HG02870 (cell line): ENCODE data around the gene CTAGE6.
"Not testable (repeated sequence)": the region's sequence is repeated elsewhere in the genome, so short reads cannot be mapped to it uniquely, and the experiment has no call there.

Source experiments
- ATAC-seq: cut with Tn5 transposase; IDR thresholded peaks from one replicate; pipeline ENCODE4 v1.9.1; 2021; ENCODE audit warnings: mild to moderate bottlenecking, moderate library complexity; ENCODE audit not compliant: unreplicated experiment

Gene CTAGE6

DNA sequence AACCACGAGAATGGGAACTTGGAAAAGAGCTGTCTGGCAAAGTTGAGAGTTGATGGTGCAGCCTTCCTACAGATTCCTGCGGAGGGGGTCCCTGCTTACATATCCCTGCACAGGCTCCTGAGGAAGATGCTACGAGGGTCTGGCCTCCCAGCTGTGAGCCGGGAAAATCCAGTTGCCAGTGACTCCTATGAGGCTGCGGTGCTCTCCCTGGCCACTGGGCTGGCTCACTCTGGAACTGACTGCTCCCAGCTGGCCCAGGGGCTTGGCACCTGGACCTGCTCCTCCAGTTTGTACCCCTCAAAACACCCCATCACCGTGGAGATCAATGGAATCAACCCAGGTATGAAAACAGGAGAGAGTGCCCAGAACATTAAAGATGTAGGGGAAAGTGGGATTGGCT is 37.2 kb downstream of the CTAGE6 start:
- not testable (repeated sequence) for ATAC-seq

DNA sequence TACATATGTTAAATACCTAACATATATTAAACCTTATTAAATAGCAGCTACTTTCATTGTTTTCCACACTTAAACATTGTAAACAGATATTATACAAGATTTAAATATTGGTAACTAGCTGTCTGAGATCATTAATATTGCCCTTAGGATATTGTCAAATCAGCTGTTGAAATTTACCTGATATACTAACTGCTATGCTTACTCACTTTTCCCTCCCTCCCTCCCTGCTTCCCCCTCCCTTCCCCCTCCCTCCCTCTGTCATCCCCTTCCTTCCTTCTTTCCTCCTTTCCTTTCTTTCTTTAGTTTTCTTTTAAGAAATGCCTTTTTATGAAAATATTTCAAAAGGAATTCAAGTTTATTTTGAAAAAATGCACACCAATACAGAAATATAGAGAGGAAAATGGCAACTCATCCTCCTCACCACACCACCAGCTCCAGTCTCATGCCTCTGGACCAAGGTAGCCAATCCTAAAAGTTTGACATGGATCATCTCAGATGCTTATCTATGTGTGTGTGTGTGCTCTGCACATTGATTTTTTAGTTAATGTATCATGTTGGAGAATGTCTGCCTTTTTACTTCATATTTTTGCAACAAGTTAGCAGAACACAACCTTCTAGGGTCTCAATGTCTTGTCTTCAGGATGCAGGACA is 41.8 kb downstream of the CTAGE6 start:
- ATAC-seq, result not testable (repeated sequence)

DNA sequence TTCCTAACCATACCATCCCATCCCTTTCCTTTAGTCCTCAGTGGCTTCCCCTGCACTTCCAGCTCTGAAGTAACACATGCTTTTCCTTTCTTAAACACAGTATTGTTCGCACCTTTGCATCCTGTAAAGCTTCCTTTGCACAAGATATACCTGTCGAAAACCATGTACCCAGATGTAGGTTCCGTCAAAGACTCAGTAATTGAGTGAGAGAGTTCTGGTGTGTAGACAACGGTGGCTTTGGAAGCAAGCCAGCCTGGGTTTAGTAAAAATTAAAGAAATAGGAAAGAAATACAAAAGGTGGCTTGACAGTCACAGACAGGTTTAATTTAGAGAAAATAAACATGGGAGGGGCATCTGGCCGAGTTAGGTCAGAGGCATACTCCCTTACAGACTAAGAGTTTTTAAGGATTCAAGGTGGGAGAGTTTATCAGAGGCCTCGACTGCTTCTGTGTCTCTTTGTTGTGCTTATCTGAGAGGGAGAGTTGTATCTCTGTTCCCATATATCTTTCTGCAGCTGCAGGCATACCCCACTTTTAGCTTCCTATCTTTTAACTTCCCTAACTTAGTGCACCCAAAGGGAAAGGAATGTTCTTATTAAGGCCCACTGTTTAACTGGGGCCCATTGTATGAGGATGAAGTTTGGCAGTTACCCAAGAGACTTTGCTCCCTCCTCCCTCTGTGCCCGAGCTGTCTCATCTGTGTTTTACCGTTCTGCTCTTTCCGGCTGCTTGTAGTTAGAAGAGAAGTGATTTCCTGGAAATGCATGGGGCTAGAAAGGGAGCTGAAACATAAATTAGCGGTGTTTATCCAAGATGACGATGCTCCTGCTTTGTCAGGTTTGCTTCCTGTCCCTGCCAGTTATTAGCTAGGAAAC is 42.7 kb downstream of the CTAGE6 start:
- not testable (repeated sequence) for ATAC-seq

DNA sequence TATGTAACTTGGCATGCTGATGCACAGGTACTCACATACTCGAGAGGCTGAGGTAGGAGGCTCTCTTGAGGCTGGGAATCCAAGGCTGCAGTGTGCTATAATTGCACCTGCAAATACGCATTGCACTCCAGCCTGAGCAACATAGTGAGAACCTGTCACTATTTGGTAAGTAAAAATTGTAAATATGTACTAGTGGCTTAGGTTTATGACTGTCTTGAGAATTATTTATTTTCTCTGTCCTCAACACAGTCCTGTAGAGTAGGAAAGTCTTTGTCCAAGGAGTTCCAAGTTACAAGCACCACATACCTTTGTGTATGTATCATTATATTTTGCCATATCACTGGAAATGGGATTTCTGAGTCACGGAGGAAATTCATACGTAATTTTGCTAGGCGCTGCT is 45.1 kb downstream of the CTAGE6 start:
- not testable (repeated sequence) for ATAC-seq

DNA sequence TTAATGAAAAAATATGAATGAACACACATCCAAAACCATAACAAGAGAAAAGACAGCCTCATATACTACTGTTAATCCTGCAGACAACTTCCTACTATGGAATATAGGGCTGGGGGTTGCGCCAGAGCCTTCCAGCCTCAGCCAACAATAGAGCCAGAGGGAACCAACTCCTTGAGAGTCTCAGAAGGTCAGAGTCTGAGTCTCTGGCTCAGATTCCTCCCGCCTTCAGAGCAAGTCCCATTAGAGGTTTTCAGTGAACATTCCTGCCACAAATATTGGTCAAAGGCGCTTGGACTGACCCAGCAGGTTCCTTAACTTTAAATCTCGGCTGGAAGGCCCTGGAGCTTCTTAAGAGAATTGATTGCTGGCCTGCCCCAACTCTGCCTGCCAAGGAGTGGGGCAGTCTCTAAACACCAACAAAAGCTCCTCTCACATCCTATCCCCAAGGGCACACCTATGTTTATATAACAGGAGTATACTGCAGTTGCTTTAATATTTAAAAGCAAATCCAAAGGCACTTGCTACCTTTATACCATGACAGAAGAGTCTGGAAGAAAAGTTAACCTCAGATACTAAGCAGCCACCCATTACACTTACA is 45.7 kb downstream of the CTAGE6 start:
- not testable (repeated sequence) for ATAC-seq

DNA sequence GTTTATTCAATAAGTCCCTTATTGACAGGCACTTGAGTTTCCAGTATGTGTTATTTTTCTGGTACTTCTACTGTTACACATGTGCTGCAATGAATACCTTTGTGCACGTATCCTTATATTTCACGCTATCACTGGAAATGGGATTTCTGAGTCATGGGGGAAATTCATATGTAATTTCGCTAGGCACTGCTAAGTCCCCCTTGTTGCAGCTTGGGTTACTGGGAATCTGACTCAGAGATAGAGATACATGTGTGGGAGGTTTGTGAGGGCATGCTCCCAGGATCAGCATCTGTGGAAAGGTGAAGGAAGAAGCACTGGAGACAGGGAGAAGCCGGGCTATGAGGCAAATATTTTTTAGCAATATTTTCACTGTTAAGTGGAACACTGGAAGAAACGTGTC is 47.6 kb downstream of the CTAGE6 start:
- not testable (repeated sequence) for ATAC-seq
